HepG2 (cell line): ENCODE data around the gene BTF3L4. TPM values are rescaled to one million over a fixed set of nuclear protein-coding genes. Genes with fewer than 3 reads are reported as not detected.

Experiments used
- BHLHE40 ChIP-seq: IDR thresholded peaks from 2 replicates; pipeline ENCODE4 v1.6.1; 2011; ENCODE audit warnings: low read length, improper control_type of control experiment
- CENPBD1 ChIP-seq: sonication (generic); formaldehyde crosslinking; IDR thresholded peaks from 2 replicates; pipeline ENCODE4 v1.8.0; 2022; ENCODE audit warnings: missing genetic modification reagents, low read depth, mild to moderate bottlenecking, borderline replicate concordance
- EEA1 ChIP-seq: sonication (generic); formaldehyde crosslinking; IDR thresholded peaks from 2 replicates; pipeline ENCODE4 v1.5.1; 2020; ENCODE audit warnings: mild to moderate bottlenecking, missing genetic modification reagents, borderline replicate concordance
- EHMT2 ChIP-seq: fragments of 200-600 bp; sonication (generic); IDR thresholded peaks from 2 replicates; pipeline ENCODE4 v1.7.0; 2017; ENCODE audit warnings: antibody characterized with exemption, low read depth, low read length, borderline replicate concordance
- FOXP1 ChIP-seq, 2 experiments: fragments of 450-650 bp in 1 of 2; IDR thresholded peaks; 2 replicates each; pipeline ENCODE4 v1.6.1; 2017 to 2018; ENCODE audit warnings: antibody characterized with exemption in 1 of 2
- HDAC6 ChIP-seq: fragments of 200-600 bp; sonication (generic); IDR thresholded peaks from 2 replicates; pipeline ENCODE4 v1.7.0; 2017; ENCODE audit warnings: mild to moderate bottlenecking, antibody characterized with exemption, low read length, low read depth
- HNRNPLL ChIP-seq: fragments of 200-400 bp; formaldehyde crosslinking; IDR thresholded peaks from 2 replicates; pipeline ENCODE4 v1.6.1; 2017; ENCODE audit warnings: mild to moderate bottlenecking, low read depth, low read length; ENCODE audit not compliant: poor library complexity, severe bottlenecking
- HOXD1 ChIP-seq: sonication (generic); formaldehyde crosslinking; IDR thresholded peaks from 2 replicates; pipeline ENCODE4 v1.5.0; 2020; ENCODE audit warnings: missing genetic modification reagents
- IRF9 ChIP-seq: sonication (generic); formaldehyde crosslinking; IDR thresholded peaks from 2 replicates; pipeline ENCODE4 v1.8.0; 2022; ENCODE audit warnings: missing genetic modification reagents, mild to moderate bottlenecking, borderline replicate concordance
- JDP2 ChIP-seq: sonication (generic); formaldehyde crosslinking; IDR thresholded peaks from 2 replicates; pipeline ENCODE4 v1.8.1; 2022; ENCODE audit warnings: missing genetic modification reagents, borderline replicate concordance
- KLF16 ChIP-seq, 2 experiments: sonication (generic) in 1 of 2; formaldehyde crosslinking in 1 of 2; IDR thresholded peaks; 2 replicates each; pipeline versions ENCODE4 v1.6.1 to v1.8.0; 2016 to 2023; ENCODE audit warnings: missing genetic modification reagents in 2 of 2, missing compliant biosample characterization in 1 of 2
- NRL ChIP-seq: sonication (generic); formaldehyde crosslinking; IDR thresholded peaks from 2 replicates; pipeline ENCODE4 v1.5.0; 2020; ENCODE audit warnings: missing genetic modification reagents, mild to moderate bottlenecking, moderate library complexity, borderline replicate concordance
- RARA ChIP-seq: IDR thresholded peaks from 2 replicates; pipeline ENCODE4 v1.6.1; 2016; ENCODE audit warnings: missing genetic modification reagents, missing compliant biosample characterization
- RFXANK ChIP-seq: IDR thresholded peaks from 2 replicates; pipeline ENCODE4 v1.6.1; 2016
- SKI ChIP-seq: fragments of 450-650 bp; IDR thresholded peaks from one replicate; pipeline ENCODE4 v1.6.1; 2018; ENCODE audit warnings: mild to moderate bottlenecking; ENCODE audit not compliant: partially characterized antibody
- SP5 ChIP-seq: IDR thresholded peaks from 2 replicates; pipeline ENCODE4 v1.6.1; 2016; ENCODE audit warnings: low read depth, borderline replicate concordance
- SRSF1 ChIP-seq: fragments of 200-400 bp; formaldehyde crosslinking; optimal IDR thresholded peaks from 2 replicates; pipeline ENCODE3; 2017; ENCODE audit warnings: mild to moderate bottlenecking, low read depth, low read length, moderate library complexity
- TAF1 ChIP-seq: sonication (generic); formaldehyde crosslinking; IDR thresholded peaks from 2 replicates; pipeline ENCODE4 v1.4.0; 2020; ENCODE audit warnings: missing genetic modification reagents
- ZBTB21 ChIP-seq: sonication (generic); formaldehyde crosslinking; IDR thresholded peaks from 2 replicates; pipeline ENCODE4 v1.4.0; 2020; ENCODE audit warnings: missing genetic modification reagents
- ZFP82 ChIP-seq: sonication (generic); formaldehyde crosslinking; IDR thresholded peaks from 2 replicates; pipeline ENCODE4 v1.5.1; 2020; ENCODE audit warnings: mild to moderate bottlenecking, missing genetic modification reagents, borderline replicate concordance
- ZIK1 ChIP-seq: sonication (generic); formaldehyde crosslinking; IDR thresholded peaks from 2 replicates; pipeline ENCODE4 v1.5.0; 2020; ENCODE audit warnings: mild to moderate bottlenecking, low read depth, missing genetic modification reagents, borderline replicate concordance
- ZMAT5 ChIP-seq: sonication (generic); formaldehyde crosslinking; IDR thresholded peaks from 2 replicates; pipeline ENCODE4 v1.5.0; 2020; ENCODE audit warnings: mild to moderate bottlenecking, low read depth, missing genetic modification reagents, borderline replicate concordance
- ZMYM2 ChIP-seq: sonication (generic); formaldehyde crosslinking; IDR thresholded peaks from 2 replicates; pipeline ENCODE4 v1.8.0; 2022; ENCODE audit warnings: mild to moderate bottlenecking, missing genetic modification reagents
- ZNF136 ChIP-seq: sonication (generic); formaldehyde crosslinking; IDR thresholded peaks from 2 replicates; pipeline ENCODE4 v1.8.1; 2022; ENCODE audit warnings: low read depth, mild to moderate bottlenecking, moderate library complexity, missing genetic modification reagents
- ZNF430 ChIP-seq: sonication (generic); formaldehyde crosslinking; IDR thresholded peaks from 2 replicates; pipeline ENCODE4 v1.9.0; 2021; ENCODE audit warnings: mild to moderate bottlenecking, missing genetic modification reagents
- ZNF441 ChIP-seq: sonication (generic); formaldehyde crosslinking; IDR thresholded peaks from 2 replicates; pipeline ENCODE4 v1.7.0; 2021; ENCODE audit warnings: missing genetic modification reagents, borderline replicate concordance
- ZNF749 ChIP-seq: sonication (generic); formaldehyde crosslinking; IDR thresholded peaks from 2 replicates; pipeline ENCODE4 v1.8.0; 2022; ENCODE audit warnings: mild to moderate bottlenecking, missing genetic modification reagents, moderate library complexity, borderline replicate concordance
- polyA plus RNA-seq, 8 experiments: library from polyadenylated mRNA; depleted of rRNA in 3 of 8; stranded (reverse) in 7 of 8; unstranded in 1 of 8; fragments of >200 nt; fragmentation: Illumina TruSeq in 4 of 8; extraction: Trizol in 4 of 8; gene quantifications; 2 replicates each; pipeline versions ENCODE4 v1.2.1 to v1.2.3, GENCODE V29; 2011 to 2016; ENCODE audit warnings: low read depth in 4 of 8, missing spikeins in 1 of 8, mixed read lengths in 1 of 8; ENCODE audit not compliant: insufficient read depth in 1 of 8
- total RNA-seq, 5 experiments: library from RNA; depleted of rRNA; stranded (reverse); fragments of >200 nt; fragmentation: Illumina TruSeq; extraction: Trizol; gene quantifications; 2 replicates each; pipeline ENCODE4 v1.2.3, GENCODE V29; 2016; ENCODE audit warnings: low read depth in 1 of 5
- TF ChIP-seq, protein P1 (sequence below): sonication (generic); formaldehyde crosslinking; IDR thresholded peaks from 2 replicates; pipeline ENCODE4 v1.5.1; 2020; ENCODE audit warnings: missing genetic modification reagents, mild to moderate bottlenecking, borderline replicate concordance

BTF3L4 gene
- total and polyA plus RNA-seq, 2 of the 13 experiments (the other 11 are each of a cell fraction or from before 2014, with no cell fraction given), result 59.0 to 74.3 TPM

GRCh38 chr1:52056163-52056936, at the start of gene BTF3L4 (continued):
- TF ChIP-seq JDP2 (CRISPR knock-in tag) (no peak; the same call in 1 of the 2 replicates), RARA (CRISPR knock-in tag) (no peak), EHMT2 (no peak), EEA1 (CRISPR knock-in tag) (0 out of 2 replicates have a peak, but pooled peaks have one; percentile 35), ZBTB21 (no peak), IRF9 (CRISPR knock-in tag) (peak; percentile 86; the same call in 1 of the 2 replicates), HNRNPLL (peak; percentile 91), KLF16 (CRISPR knock-in tag; IDR thresholded peaks at IDR 0.05) (peak in 1 of 2 experiments; percentile 51; a peak in 1 of 4 replicates), SRSF1 (no peak), HOXD1 (peak; percentile 74), ZFP82 (no peak), RFXANK (CRISPR knock-in tag) (no peak), ZNF441 (CRISPR knock-in tag) (0 out of 2 replicates have a peak, but pooled peaks have one; percentile 47), HDAC6 (no peak), NRL (peak; percentile 92), TAF1 (CRISPR knock-in tag) (peak; percentile 87), ZNF136 (CRISPR knock-in tag) (peak; percentile 32; the same call in 1 of the 2 replicates), ZMAT5 (CRISPR knock-in tag) (no peak), BHLHE40 (no peak), ZNF749 (CRISPR knock-in tag) (peak; percentile 76; the same call in 1 of the 2 replicates), SP5 (CRISPR knock-in tag) (peak; percentile 34; the same call in 1 of the 2 replicates), ZNF430 (CRISPR knock-in tag) (peak; percentile 72; the same call in 1 of the 2 replicates), SKI (peak; percentile 75), ZMYM2 (CRISPR knock-in tag) (peak; percentile 51; the same call in 1 of the 2 replicates), ZIK1 (CRISPR knock-in tag) (peak; percentile 87), CENPBD1 (CRISPR knock-in tag) (peak; percentile 46; the same call in 1 of the 2 replicates), FOXP1 (IDR thresholded peaks at IDR 0.05) (no peak), FOXP1 (CRISPR knock-in tag; IDR thresholded peaks at IDR 0.05) (peak; percentile 31; the same call in 1 of the 2 replicates)
- TF ChIP-seq, protein P1, sequence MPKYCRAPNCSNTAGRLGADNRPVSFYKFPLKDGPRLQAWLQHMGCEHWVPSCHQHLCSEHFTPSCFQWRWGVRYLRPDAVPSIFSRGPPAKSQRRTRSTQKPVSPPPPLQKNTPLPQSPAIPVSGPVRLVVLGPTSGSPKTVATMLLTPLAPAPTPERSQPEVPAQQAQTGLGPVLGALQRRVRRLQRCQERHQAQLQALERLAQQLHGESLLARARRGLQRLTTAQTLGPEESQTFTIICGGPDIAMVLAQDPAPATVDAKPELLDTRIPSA, result 0 out of 2 replicates have a peak, but pooled peaks have one; percentile 32
